ENCODE results near the gene ZDHHC11.
"Not testable (repeated sequence)": the region's sequence is repeated elsewhere in the genome, so short reads cannot be mapped to it uniquely, and the experiment has no call there.

The ZDHHC11 gene

GRCh38 chr5:774304-774703, 76.5 kb downstream of the ZDHHC11 start:
- not testable (repeated sequence) for DNase-seq

- DNase-seq = no peak
Observed at GRCh38 chr5:773517-774264, 77.1 kb downstream of the ZDHHC11 start.

GRCh38 chr5:772931-773330, 77.9 kb downstream of the ZDHHC11 start:
- not testable (repeated sequence) for DNase-seq

- DNase-seq = not testable (repeated sequence)
Observed at GRCh38 chr5:772547-772890, 78.3 kb downstream of the ZDHHC11 start.

- DNase-seq = not testable (repeated sequence)
Observed at GRCh38 chr5:771841-772546, 78.8 kb downstream of the ZDHHC11 start.

GRCh38 chr5:771087-771781, 79.6 kb downstream of the ZDHHC11 start:
- not testable (repeated sequence) for DNase-seq

- DNase-seq = not testable (repeated sequence)
Observed at GRCh38 chr5:770585-770984, 80.2 kb downstream of the ZDHHC11 start.

- not testable (repeated sequence) for DNase-seq
Observed at GRCh38 chr5:769485-770145, 81.2 kb downstream of the ZDHHC11 start.

- no peak for DNase-seq
Observed at GRCh38 chr5:766666-767431, 83.9 kb downstream of the ZDHHC11 start.

GRCh38 chr5:765948-766631, 84.7 kb downstream of the ZDHHC11 start:
- DNase-seq = no peak

- DNase-seq = no peak
Observed at GRCh38 chr5:763998-764781, 86.6 kb downstream of the ZDHHC11 start.

- DNase-seq = no peak
Observed at GRCh38 chr5:763397-763796, 87.4 kb downstream of the ZDHHC11 start.

GRCh38 chr5:762996-763395, 87.8 kb downstream of the ZDHHC11 start:
- not testable (repeated sequence) for DNase-seq

- DNase-seq = no peak
Observed at GRCh38 chr5:761854-762710, 88.7 kb downstream of the ZDHHC11 start.

- DNase-seq = no peak
Observed at GRCh38 chr5:761059-761771, 89.6 kb downstream of the ZDHHC11 start.

- no peak for DNase-seq
Observed at GRCh38 chr5:760363-761058, 90.3 kb downstream of the ZDHHC11 start.

GRCh38 chr5:759781-760362, 90.9 kb downstream of the ZDHHC11 start:
- DNase-seq = no peak

- DNase-seq = no peak
Observed at GRCh38 chr5:759111-759751, 91.6 kb downstream of the ZDHHC11 start.
